ENCODE measurements around the gene HOXA4.

The HOXA4 gene

GRCh38 chr7:27113991-27114769, 16.4 kb downstream of the HOXA4 start:
- no peak for DNase-seq

GRCh38 chr7:27112955-27113949, 17.3 kb downstream of the HOXA4 start:
- DNase-seq = no peak

GRCh38 chr7:27112361-27112760, 18.2 kb downstream of the HOXA4 start:
- DNase-seq = no peak

- no peak for DNase-seq
Observed at GRCh38 chr7:27111751-27112277, 18.7 kb downstream of the HOXA4 start.

DNA sequence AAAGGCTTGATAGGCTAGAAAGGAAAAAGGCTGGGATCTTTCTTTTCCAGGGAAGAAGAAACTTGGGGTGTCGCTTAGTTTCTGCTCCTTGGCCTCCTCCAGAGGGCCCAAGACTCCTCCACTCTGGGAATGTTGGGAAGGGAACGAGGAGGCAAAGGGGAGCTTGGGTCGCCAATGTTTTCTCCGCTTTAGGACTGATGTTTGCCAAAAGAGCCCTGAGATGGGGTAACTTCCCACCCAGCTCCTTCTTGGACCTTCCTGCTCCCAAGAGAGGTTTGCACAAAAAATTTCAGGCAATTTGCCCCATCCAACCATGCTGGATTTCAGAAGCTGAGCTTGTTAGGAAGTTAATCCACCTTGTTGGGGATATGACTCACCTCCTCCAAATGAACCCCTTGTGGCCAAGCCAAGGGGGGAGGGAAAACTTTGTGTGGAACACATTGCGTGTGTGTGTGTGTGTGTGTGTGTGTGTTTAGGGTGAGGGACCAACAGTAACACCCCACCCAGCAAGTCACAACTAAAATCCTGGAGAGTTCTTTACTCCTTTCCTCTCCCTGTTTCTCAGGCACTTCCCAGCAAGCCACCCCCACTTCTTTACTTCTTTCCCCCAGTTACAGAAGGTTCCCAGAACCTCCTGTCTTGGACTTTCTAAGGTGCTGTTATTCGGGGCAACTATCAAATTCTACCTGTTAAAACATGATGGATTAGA, 19.4 kb downstream of the HOXA4 start:
- no peak for DNase-seq

- no peak for DNase-seq
Observed at GRCh38 chr7:27110186-27111031, 20.1 kb downstream of the HOXA4 start.

- no peak for DNase-seq
Observed at GRCh38 chr7:27109466-27110185, 20.9 kb downstream of the HOXA4 start.

DNA sequence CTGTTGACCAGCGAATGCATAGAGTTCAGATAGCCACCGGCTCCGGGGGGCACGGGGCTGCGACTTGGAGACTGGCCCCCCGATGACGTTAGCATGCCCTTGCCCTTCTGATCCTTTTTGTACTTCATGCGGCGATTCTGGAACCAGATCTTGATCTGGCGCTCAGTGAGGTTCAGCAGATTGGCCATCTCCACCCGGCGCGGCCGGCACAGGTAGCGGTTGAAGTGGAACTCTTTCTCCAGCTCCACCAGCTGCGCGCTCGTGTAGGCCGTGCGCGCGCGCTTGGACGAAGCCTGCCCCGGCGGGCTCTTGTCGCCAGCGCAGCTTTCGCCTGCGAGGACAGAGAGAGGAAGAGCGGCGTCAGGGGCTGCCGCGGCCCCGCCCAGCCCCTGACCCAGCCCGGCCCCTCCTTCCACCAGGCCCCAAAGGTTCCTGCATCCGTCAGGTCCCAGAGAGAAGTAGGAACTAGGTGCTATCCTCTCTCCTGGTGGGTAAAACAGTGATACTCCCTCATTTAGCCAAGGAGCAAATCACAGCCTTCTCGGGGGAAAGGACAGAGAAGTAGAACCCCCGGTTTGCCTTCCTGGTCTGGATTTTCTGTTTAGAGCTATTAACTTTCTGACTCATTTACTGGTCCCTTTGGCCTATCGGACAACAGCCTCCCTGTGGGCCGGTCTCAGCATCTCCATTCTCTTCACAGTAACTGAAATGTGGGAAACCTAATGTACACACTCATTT, 22.0 kb downstream of the HOXA4 start:
- no peak for DNase-seq

DNA sequence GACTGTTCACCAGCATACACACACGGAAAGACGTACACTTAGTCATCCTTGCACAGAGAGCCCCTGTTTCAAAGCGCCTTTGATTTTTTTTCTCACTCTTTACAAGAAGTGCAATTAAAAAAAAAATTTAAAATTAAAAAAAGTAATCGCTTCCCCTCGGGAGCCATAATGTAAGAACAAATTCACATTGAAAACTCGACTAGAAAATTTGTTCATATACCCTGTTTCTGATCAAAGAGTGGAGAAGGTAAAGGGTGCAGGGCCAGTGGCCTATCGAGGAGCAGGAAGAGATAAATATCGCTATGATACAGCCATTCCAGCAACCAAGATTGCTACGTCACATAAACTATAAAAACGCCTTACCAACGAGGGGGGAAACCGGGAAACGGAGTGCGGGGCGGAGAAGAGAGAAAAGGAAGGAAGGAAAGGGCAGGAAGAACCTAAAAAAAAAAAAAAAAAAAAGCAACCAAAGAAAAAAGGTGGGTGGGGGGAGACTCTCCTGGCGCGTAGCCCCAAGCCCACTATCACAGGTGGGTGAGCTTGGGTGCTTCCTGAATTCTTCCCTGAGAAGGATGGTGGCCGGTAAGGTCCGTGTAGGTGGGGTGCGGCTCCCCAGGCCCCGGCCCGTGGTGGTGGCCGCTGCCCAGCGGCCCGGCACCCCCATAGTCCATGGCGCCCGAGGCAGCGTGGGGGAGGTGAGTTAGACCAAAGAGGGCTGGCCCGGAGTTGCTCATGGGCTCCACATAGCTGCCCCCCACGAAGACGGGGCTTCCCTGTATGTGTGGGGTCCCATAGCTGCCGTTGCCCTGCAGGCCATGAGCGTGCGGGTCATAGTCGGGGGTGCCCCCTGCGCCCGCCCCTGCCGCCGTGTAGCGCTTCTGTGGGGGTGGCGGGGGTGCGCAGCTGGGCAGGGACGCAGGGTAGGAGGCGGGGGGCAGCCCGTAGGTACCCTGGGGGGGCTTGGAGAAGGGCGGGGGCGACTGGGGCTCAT, 22.9 kb downstream of the HOXA4 start:
- DNase-seq = no peak

DNA sequence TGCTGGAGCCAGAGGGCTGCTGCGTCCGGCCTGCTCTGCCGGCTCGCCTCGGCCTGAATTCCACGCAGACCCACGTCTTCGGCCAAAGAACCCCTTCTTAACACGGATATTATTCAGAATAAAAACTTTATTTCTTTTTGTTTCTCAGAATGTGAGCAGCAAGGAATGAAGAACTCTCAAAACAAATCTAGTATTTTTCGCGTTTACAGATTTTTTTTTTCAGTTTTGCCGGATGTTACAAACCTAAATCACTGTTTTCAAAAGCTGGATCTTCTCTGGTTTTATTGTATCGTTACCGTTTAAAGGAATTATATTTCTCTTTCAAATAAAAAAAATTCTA, 23.7 kb downstream of the HOXA4 start:
- no peak for DNase-seq

- DNase-seq = no peak
Observed at GRCh38 chr7:27106181-27106900, 24.2 kb downstream of the HOXA4 start.

DNA sequence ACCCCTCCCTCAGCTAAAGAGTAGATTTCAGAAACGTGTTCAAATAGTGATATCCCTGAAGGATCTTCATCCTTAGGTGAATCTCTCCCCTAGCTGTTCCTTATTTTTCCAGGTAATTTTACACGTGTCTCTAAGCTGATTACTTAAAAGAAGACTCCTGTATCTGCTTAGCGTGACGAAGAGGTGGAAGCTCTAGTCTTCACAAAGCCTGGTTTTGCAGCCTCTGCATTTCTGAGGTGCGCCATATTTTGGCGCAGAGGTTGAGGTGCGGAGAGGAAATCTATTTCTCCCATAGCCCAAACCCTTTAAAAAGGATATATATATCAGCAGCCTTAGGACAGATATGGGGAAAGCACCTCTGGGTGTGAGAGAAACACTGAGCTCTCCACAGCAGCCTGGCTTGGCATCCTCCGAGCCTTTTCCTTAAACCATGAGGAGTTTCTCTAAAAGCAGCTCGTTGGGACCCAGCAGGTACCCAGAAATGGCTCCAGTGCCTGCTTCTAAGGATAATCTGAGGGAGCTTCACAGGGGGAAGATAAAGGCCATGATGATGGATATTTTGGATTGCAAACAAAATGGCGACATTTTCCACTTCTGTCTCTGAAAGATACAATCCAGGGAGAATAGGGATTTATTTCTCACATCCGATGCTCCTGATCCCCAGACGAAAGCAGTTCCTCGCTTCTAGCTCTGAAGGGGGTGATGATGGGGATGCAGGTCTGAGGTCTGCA, 25.1 kb downstream of the HOXA4 start:
- no peak for DNase-seq

DNA sequence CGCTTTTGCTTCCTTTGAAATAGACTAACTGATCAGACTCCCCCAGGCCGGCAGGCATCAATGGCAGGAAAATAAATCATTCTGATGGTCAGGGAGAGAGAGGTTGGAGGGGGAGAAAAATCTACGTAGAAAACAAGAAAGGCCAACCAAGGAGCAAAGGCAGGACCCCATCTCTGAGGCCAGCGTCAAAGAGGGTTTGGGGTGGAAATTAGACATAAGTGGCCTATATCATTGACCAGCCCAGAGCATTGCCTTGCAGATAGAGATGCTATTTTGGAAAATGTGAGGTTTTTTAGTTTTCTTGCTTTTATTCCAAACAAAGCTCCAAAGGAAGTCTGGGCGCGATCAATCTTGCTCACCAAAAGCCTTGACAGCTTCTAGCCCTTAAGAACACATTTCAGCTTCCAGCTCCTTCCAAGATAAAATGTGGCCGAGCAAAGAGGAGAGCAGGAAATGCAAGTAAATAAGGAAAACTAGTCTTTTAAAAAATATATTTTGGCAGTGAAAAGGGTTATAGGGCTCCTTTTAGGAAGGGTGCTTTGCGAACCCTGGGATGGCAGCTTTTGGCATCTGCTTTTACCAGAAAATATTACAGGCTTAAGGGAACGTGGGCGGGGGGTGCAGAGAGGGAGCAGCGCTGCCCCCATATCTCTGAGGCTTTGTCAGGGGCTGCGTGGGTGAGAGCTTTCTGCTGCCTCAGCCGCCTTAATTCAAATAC, 26.1 kb downstream of the HOXA4 start:
- no peak for DNase-seq

- no peak for DNase-seq
Observed at GRCh38 chr7:27103489-27104226, 26.9 kb downstream of the HOXA4 start.

DNA sequence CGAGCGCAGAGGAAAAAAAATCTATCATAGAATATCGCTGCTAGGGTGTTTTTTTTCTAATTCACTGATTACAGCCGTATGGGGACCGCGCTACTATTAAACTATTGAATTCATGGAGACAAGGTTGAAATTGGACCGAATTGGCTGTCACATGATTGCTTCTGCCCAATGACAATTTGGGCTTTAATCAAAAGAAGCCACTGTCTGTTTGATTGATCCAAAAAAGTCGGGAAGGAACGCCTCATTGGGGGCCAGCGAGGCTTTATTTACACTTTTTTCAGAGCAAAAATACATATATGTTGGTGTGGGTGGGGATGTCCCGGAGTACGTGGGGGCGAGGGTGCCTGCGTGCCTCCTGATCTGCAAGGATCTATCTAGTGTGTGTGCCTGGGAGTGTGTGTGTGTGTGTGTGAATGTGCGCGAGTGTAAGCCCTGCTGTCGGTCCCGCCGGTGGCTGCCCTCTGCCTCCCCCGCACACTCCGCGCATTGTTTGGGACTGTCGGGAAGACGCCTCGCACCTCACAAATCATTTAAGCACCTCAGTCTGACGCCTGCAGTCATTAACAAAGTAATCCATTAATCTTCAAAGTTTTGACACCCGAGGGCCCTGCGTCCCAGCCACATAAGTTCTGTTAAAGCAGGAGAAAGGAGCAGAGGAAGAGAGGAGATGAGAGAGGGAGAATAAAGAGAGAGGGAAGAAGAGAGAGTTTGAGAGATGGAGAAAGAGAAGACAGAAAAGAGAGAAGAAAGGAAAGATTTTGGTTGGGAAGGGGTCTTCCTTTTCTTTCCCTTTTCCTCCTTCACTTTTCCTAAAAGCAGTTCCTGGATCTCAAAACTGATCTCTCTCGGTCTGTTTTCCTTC, 27.7 kb downstream of the HOXA4 start, which contains the start of gene HOXA2:
HOXA2 (minus strand) TSS at position 103 of the 862 bp plus-strand sequence. CDS start 183 bp downstream, outside the sequence.
- no peak for DNase-seq
